Activated T-cell treated with anti-CD3 and anti-CD28 coated beads for 1 hour (primary cell): ENCODE measurements around the gene ZNF831.

Experiments used
- DNase-seq: peaks from one replicate; pipeline ENCODE4 v3.0.0-alpha.2; 2020; ENCODE audit warnings: low read depth

Gene ZNF831

GRCh38 chr20:59214606-59215547, 51.3 kb downstream of the ZNF831 start:
- DNase-seq, result no peak

GRCh38 chr20:59217173-59217572, 53.6 kb downstream of the ZNF831 start:
- DNase-seq, result no peak

DNA sequence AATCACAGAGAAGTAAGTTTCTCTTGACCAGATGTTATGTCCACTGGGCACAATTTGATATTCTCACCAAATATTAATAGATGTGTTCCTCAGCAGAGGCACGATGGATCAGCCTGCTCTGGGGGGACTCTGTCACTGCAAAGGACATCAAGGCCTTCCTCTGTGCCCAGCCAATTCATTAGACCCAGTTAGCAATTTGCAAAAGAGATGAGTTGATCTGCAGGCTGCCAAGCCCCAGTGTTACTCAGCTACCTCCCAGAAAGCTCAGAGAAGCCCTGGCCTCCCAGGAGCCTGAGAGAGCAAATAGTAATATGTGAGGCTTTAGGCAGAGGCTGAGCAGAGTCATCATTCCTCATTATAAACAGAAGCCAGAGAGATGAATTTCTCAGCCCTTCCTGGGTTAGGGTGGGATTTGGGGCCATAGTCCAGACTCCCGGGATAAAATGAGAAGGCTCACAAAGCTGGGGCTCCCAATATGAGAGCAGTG, 54.2 kb downstream of the ZNF831 start:
- no peak for DNase-seq

DNA sequence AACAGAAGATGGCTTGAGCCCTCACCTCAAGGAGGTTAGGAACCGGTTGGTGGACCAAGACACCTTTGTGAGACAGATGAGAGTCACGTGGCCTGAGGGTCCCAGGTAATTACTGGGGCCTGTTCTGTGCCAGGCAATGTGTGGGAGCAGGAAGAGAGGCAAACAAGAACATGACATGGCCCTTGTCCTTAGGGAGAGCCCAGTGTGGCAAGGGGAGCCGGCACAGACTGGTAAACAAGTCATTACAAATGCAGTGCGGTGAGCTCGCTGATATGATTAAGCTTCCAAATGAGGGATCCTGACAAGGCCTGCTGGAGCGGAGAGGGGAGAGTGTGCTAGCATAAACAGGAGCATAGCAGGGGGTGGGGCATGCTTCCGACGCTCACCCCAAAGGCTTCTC, 55.6 kb downstream of the ZNF831 start:
- no peak for DNase-seq

DNA sequence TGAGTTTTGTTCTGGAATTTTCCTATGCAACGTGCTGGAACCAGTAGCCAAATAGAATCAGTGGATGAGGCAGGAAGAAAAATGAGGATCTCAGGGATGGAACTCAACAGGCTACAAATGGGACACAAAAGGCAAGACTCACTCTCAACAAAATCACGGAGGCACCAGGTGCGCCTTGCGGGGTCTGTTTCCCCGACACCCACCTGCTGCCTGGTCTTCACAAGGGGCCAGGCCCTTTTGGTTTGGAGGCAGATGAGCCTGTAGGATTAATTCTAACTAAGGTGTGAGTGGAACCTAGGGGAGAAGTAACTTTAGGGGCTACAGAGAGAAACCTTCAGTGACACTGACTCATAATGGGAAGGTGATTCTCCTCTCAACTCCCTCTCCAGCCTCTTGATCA, 56.5 kb downstream of the ZNF831 start:
- DNase-seq, result no peak

- no peak for DNase-seq
Measured at GRCh38 chr20:59221049-59221706, 57.6 kb downstream of the ZNF831 start.

DNA sequence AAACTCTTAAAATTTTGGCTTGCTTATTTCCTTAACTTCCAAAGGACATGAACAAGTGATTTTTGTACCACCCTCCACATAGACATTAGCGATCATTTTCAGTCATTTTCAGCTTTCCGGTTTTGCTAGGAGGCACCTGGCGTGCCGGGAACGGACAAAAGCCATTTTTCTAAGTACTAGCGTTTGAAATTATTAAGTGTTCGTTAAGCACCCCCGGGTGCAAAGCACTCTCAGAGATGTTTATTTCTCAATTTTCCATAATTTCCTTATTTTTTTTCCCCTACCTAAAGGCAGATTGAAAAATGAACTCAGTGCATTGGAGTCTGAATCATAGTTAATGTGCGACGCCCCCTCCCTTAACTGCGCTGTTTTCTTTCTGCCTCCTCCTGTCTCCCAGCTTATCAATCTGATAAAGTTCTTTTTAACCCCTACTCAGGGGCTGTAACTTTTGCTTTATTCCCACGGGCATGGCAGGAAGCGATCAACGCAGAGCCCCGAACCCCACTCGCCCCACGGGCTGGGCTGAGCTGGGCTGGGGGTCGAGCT, 58.2 kb downstream of the ZNF831 start:
- DNase-seq, result no peak

- peak; percentile 73 for DNase-seq
Measured at GRCh38 chr20:59222253-59223181, 58.9 kb downstream of the ZNF831 start.

- no peak for DNase-seq
Measured at GRCh38 chr20:59223182-59223601, 59.6 kb downstream of the ZNF831 start.

- no peak for DNase-seq
Measured at GRCh38 chr20:59223750-59224149, 60.1 kb downstream of the ZNF831 start.

GRCh38 chr20:59224236-59224635, 60.6 kb downstream of the ZNF831 start:
- no peak for DNase-seq

- no peak for DNase-seq
Measured at GRCh38 chr20:59230385-59230784, 66.8 kb downstream of the ZNF831 start.

- no peak for DNase-seq
Measured at GRCh38 chr20:59231124-59231804, 67.6 kb downstream of the ZNF831 start.

- no peak for DNase-seq
Measured at GRCh38 chr20:59232618-59233017, 69.0 kb downstream of the ZNF831 start.

DNA sequence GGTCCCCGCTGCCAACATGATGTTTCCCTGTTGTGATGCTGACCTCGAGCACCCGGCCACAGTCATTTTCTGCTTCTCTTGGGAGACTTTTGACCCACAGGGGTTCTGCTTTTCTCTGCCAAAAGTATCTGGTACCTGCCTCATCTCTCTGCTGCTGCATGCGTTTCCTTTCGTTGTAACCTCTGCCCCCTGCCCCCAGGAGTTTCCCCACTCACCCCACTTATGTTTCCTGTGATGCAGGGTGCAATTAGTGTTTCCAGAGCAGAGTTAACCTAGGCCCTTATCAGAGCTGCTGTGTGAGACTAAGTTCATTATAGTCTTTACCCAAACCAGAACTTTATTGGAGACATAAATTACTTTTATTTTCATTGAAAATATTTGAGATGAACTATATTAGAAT, 71.6 kb downstream of the ZNF831 start:
- no peak for DNase-seq

DNA sequence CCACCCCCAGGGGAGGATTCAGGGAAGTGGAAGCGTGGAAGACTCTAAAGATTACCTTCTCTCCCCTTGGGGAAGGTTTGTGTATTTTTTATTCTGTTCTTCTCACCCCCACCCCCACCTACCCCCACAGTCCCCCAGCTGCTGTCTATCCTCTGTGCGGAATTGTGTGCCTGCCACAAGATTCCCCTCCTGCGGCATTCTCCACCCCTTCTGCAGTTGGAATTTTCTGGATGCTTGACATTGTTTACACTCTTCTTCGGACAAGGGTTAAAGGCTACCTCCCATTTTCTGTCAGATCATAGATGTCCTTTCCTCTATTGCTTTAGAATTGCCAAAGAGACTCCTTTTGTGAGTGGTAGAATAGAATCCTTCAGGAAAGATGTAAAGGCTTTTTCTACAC, 76.4 kb downstream of the ZNF831 start:
- DNase-seq, result no peak

- DNase-seq, result no peak
Measured at GRCh38 chr20:59242714-59243626, 79.3 kb downstream of the ZNF831 start.

- no peak for DNase-seq
Measured at GRCh38 chr20:59246691-59247400, 83.2 kb downstream of the ZNF831 start.
